SK-N-DZ (cell line): ENCODE measurements around the gene SNX30.

Source experiments
- DNase-seq: peaks from one replicate; pipeline ENCODE4 v3.0.0-alpha.2; 2015; ENCODE audit warnings: low spot score

The SNX30 gene

DNA sequence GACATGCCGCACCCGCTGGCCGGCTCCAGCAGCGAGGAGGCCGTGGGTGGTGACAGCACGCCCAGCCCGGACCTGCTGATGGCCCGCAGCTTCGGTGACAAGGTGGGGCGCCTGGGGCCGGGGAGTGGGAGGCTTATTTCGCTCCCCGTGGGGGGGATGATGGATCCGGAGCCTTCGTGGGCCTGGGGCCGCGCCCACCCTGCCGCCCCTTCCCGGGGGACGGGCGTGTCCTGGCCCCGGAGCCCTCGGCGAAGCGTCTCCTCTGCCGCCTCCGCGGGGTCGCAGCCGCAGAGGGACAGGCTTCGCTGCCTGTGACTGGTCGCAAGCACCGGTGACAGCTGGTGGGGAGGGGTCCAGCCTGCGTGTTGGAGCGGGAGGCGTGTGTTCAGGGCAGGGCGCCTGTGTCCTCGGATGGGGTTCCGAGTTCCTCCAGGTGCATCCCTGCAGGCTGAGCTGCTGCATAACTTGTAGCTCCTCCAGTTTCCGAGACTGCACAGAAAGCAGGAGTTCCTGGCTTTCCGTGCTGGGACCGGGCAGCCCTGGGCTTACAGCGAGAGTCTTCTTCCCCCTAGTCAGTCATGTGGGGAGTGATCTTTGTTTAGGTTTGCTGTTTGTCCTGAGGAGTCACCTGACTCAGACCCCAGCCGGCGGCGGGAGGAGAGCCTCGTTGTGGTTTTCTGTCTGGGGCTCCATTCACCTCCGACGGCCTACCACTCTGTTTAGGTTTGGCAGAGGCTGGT, 666 bp downstream of the SNX30 start:
- peak; percentile 77 for DNase-seq

DNA sequence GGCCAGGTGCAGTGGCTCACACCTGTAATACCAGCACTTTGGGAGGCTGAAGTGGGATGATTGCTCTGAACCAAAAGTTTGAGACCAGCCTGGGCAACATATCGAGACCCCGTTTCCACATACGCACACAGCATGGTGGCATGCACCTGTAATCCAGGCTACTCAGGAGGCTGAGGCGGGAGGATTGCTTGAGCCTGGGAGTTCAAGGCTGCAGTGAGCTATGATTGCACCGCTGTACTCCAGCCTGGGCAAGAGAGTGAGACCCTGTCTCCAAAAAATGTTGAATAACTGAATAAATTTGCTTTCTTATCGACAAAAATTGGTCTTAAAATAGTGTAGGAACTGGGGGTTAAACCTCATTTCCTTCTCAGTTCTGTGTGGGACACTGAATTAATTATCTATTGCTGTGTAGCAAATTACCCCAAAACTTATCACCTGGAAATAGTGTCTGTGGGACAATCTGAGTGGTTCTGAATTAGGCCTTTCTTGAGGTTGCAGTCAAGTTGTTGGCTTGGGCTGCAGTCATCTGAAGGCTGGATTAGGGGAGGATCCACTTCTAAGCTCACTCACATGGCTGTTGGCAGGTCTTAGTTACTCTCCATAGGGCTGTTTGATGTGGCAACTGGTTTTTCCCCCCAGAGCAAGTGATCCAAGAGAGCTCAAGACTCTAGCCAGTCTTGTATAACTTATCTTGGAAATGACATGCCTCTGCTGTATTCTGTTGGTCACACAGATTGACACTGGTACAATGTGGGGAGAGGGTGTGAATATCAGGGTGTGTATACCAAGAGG, 2.0 kb downstream of the SNX30 start:
- DNase-seq = no peak

DNA sequence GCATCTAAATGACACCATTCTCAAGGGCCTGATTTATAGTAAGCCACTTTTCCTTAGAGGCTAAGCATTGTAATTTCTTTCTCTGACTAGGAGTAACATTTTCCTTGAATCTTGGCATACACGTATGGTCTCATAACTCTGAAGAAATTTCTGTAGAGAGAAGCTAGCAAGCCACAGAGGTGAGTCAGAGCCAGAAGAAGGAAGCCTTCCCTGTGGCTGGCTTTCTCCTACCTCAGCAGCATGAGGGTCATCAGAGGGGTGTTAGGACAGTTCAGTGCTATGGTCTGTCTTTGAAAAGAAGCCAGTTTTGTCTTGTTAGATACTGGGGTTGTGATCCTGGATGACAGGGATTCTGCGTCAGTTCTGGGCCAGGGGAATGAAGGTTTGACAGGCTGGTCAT, 3.2 kb downstream of the SNX30 start:
- no peak for DNase-seq

DNA sequence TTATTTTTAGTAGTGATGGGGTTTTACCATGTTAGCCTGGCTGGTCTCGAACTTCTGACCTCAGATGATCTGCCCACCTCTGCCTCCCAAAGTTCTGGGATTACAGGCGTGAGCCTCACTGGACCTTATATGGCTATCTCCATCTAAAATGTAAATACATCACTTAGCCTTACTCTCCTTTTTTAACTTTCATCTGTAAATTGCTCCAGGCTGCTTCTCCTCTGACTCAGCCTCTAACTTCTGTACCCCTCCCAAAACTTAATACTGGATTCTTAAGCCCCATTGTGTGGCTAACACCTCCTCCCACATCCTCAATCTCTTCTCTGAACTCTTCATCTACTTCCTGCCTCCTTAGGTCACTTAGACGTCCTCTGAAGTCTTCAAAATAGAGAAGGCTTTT, 4.0 kb downstream of the SNX30 start:
- no peak for DNase-seq

GRCh38 chr9:112755016-112755427, 4.5 kb downstream of the SNX30 start:
- no peak for DNase-seq

DNA sequence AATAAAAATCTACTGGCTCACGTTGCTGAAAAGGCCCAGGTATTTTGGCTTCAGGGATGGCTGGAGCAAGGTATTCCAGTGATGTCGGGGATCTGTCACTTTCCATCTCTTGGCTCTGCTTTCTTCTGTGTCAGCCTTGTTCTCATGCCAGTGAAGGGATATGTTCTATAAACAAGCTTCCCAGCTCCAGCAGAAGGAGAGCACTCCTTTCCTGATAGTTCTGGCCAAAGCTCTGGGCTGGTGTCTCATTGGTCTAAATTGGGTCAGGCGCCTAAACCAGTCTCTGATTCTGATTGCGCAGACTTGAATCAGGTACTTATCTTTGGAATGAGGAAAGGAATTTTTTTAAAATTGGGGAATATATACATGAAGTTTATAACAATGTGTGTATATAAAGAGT, 5.1 kb downstream of the SNX30 start:
- DNase-seq = no peak

- DNase-seq = no peak
Measured at GRCh38 chr9:112757282-112757883, 6.8 kb downstream of the SNX30 start.

- no peak for DNase-seq
Measured at GRCh38 chr9:112757940-112758339, 7.4 kb downstream of the SNX30 start.

DNA sequence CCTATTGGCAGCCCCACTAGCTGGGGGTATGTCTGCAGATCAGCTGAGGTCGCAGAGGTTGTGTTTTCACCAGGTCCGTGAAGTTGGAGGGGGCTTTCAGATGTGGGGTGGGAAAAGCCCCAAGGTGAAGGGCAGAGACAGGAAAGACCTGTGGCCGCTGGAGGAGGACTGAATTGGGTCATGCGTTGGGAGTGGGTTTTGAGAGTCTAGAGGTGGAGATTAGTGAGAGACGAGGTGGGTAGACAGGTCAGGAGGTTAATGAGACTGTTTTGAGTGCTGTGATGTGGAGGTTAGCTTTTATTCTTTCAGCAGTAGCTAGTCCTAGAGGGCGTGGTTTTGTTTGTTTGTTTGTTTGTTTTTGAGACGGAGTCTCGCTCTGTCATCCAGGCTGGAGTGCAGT, 10.3 kb downstream of the SNX30 start:
- no peak for DNase-seq

DNA sequence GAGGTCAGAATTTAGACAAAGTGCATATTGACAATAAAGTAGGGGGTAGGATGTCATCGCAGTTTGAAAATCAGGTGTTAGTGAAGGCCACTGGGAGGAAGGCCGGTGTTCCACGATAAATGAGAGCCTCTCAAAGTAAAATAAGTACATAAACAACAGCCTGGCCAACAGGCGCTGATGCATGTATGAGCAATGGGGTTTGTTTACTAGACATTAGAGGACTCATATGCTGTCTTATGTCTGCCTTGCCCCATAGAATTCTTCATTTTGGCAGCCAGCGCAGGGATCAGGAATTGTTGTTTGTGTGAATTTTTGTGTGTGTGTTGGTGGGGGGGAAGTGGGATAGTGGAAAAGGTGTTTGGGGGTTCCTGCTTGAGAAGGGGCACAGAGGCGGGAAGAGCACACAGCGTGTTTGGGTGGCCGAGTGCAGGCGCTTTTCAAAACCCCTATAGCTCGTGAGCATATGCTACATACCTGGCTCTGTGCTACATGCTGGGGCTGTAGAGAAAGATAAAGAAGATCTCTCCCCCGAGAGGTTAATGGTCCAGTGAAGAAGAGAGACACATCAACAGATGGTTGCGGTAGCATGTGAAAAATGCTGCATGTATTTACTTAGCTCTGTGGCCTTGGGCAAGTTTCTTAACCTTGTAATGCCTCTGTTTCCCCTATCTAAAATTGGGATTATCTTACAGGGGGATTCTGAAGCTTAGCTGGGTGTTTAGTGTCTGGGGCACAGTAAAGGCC, 11.5 kb downstream of the SNX30 start:
- DNase-seq = no peak

DNA sequence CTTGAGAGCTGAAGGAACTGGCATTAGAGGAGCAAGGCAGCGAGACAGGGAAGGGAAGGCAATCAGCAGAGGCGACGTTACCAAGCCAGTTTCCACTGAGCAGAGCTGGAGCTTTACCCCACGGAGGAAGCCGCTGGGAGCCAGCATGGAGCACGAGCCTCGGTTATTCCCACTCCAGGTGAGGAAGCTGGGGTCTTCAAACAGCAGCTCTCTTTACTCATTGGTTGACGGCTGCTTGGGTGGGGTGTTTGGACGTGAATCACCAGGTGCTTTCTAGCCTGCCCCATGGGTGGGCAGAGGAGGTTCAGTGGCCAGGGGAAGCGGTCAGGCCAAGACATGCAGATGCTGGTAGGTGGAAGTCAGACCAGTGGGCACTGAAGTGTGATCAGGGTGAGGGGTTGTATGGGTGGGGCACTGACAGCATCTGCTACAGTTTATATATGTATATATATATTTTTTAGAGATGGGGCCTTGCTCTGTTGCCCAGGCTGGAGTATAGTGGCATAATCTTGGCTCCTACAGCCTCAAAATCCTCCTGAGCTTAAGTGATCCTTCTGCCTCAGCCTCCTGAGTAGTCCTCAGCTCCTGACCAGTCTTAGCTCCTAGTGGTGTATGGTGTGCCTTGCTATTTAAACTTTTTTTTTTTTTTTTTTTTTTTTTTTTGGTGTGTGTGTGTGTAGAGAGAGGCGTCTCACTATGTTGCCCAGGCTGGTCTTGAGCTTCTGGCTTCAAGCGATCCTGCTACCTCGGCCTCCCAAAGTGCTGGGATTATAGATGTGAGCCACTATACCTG, 12.4 kb downstream of the SNX30 start:
- DNase-seq = no peak

GRCh38 chr9:112764344-112764743, 13.8 kb downstream of the SNX30 start:
- DNase-seq = no peak

DNA sequence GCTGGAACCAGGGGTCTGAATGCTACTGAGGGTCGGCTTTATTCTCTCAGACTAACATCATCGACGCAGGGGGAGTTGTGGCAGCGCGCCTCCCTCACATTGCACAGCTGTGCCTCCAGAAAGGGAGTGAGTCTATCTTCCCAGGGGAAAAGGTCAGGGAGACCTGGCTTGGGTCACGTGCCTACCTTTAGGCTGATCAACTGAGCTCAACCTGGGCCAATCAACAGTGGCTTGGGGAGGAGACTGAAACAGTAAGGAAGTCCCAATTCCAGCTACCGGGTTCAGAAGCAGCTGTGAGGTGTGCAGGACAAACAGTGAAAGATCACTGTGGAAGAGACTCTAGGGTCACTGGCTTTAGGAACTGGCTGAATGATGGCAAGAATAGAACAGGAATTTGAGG, 14.3 kb downstream of the SNX30 start:
- DNase-seq = no peak

DNA sequence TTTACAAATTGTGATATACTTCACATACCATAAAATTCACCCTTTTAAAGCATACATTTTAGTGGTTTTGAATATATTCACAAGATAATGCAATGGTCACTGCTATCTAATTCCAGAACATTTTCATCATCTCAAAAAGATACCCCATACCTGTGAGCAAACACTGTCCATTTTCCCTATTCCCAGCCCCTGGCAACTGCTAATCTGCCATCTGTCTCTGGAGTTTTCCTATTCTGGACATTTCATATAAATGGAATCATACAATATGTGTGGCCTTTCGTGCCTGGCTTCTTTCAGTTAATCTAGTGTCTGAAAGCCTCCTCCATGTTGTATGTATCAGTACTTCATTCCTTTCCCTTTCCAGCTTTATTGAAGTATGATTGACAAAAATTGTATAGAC, 14.7 kb downstream of the SNX30 start:
- no peak for DNase-seq

GRCh38 chr9:112771359-112772214, 21.0 kb downstream of the SNX30 start:
- DNase-seq = no peak

GRCh38 chr9:112772215-112772509, 21.6 kb downstream of the SNX30 start:
- no peak for DNase-seq

GRCh38 chr9:112772551-112772950, 22.0 kb downstream of the SNX30 start:
- DNase-seq = no peak

- DNase-seq = no peak
Measured at GRCh38 chr9:112774006-112774996, 23.7 kb downstream of the SNX30 start.

GRCh38 chr9:112777914-112778313, 27.4 kb downstream of the SNX30 start:
- no peak for DNase-seq
